ENCODE data around the gene DOCK4.

- TF ChIP-seq, protein P1, sequence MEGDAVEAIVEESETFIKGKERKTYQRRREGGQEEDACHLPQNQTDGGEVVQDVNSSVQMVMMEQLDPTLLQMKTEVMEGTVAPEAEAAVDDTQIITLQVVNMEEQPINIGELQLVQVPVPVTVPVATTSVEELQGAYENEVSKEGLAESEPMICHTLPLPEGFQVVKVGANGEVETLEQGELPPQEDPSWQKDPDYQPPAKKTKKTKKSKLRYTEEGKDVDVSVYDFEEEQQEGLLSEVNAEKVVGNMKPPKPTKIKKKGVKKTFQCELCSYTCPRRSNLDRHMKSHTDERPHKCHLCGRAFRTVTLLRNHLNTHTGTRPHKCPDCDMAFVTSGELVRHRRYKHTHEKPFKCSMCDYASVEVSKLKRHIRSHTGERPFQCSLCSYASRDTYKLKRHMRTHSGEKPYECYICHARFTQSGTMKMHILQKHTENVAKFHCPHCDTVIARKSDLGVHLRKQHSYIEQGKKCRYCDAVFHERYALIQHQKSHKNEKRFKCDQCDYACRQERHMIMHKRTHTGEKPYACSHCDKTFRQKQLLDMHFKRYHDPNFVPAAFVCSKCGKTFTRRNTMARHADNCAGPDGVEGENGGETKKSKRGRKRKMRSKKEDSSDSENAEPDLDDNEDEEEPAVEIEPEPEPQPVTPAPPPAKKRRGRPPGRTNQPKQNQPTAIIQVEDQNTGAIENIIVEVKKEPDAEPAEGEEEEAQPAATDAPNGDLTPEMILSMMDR (IDR thresholded peaks at IDR 0.05), result no peak
- no peak for TF ChIP-seq POLR2A (IDR thresholded peaks at IDR 0.05)
- no peak for TF ChIP-seq EP300 (IDR thresholded peaks at IDR 0.05)
Observed at GRCh38 chr7:112214883-112215282, 8.7 kb upstream of the DOCK4 start.
